ENCODE data around the gene OR2T29.
"Not testable (repeated sequence)": the region's sequence is repeated elsewhere in the genome, so short reads cannot be mapped to it uniquely, and the experiment has no call there.

The OR2T29 gene
- total RNA-seq = 0 reads per million in 3 experiments

- not testable (repeated sequence) for DNase-seq
These were observed at the start of gene OR2T29 for GRCh38 chr1:248562672-248563071. Gene OR2T29 (minus strand): TSS chr1:248562772. CDS start chr1:248559491, 3,281 bp downstream.

GRCh38 chr1:248611883-248612414 is 49.4 kb upstream of the OR2T29 start:
- DNase-seq = no peak

- DNase-seq = no peak
These were observed 47.7 kb upstream of the OR2T29 start for GRCh38 chr1:248610301-248610700.

GRCh38 chr1:248599396-248599795 is 36.8 kb upstream of the OR2T29 start:
- no peak for DNase-seq

- DNase-seq = no peak
These were observed 35.0 kb upstream of the OR2T29 start, which contains the start of gene OR2T10 for GRCh38 chr1:248597589-248597988. Gene OR2T10 (minus strand): TSS chr1:248597700. CDS start chr1:248593768, 3,932 bp downstream.

- DNase-seq = no peak
These were observed 34.0 kb upstream of the OR2T29 start for GRCh38 chr1:248596615-248597014.

- DNase-seq = no peak
These were observed 30.7 kb upstream of the OR2T29 start for GRCh38 chr1:248593226-248593625.

- no peak for DNase-seq
These were observed 30.1 kb upstream of the OR2T29 start for GRCh38 chr1:248592655-248593054.

- DNase-seq = no peak
These were observed 27.5 kb upstream of the OR2T29 start for GRCh38 chr1:248590055-248590454.

GRCh38 chr1:248589334-248589733 is 26.8 kb upstream of the OR2T29 start:
- no peak for DNase-seq

GRCh38 chr1:248585266-248585665 is 22.7 kb upstream of the OR2T29 start:
- no peak for DNase-seq

GRCh38 chr1:248576260-248576980 is 13.8 kb upstream of the OR2T29 start:
- DNase-seq = no peak

GRCh38 chr1:248574657-248575056 is 12.1 kb upstream of the OR2T29 start, which contains the start of gene OR2T34:
Gene OR2T34 (minus strand): TSS chr1:248574757. CDS start chr1:248574757, 0 bp downstream.
- DNase-seq = not testable (repeated sequence)

GRCh38 chr1:248573856-248574255 is 11.3 kb upstream of the OR2T29 start:
- not testable (repeated sequence) for DNase-seq

- not testable (repeated sequence) for DNase-seq
These were observed 9.5 kb upstream of the OR2T29 start for GRCh38 chr1:248572049-248572448.

- DNase-seq = not testable (repeated sequence)
These were observed 8.2 kb upstream of the OR2T29 start for GRCh38 chr1:248570811-248571210.

- DNase-seq = not testable (repeated sequence)
These were observed 6.5 kb upstream of the OR2T29 start for GRCh38 chr1:248569049-248569448.

- DNase-seq = peak; percentile 33
These were observed 3.2 kb upstream of the OR2T29 start for GRCh38 chr1:248565530-248566373.

- DNase-seq = not testable (repeated sequence)
These were observed 11.5 kb downstream of the OR2T29 start for GRCh38 chr1:248551027-248551426.

GRCh38 chr1:248547383-248547782 is 15.2 kb downstream of the OR2T29 start:
- DNase-seq = not testable (repeated sequence)

- DNase-seq = not testable (repeated sequence)
These were observed 25.1 kb downstream of the OR2T29 start for GRCh38 chr1:248537449-248537848.

GRCh38 chr1:248521856-248522255 is 40.7 kb downstream of the OR2T29 start:
- no peak for DNase-seq

GRCh38 chr1:248510217-248510616 is 52.4 kb downstream of the OR2T29 start:
- DNase-seq = not testable (repeated sequence)
